Kidney (tissue), 14 donors: Measurements from ENCODE around the gene C8B. TPM values are rescaled to one million over a fixed set of nuclear protein-coding genes. Genes with fewer than 3 reads are reported as not detected.

Experiments used
- DNase-seq, 5 donors: peaks; one replicate each; pipeline ENCODE4 v3.0.0-alpha.2; 2013 to 2020
- FAIRE-seq: peaks from 2 replicates; lab custom pipeline; 2012; peaks lifted over from hg19 to GRCh38; lab: Jason Lieb, UNC
- H3K27ac ChIP-seq, 2 donors: one replicate each; pipeline ENCODE4 v1.7.0; 2013; ENCODE audit warnings: low read depth in 2 of 2, low read length in 2 of 2, inconsistent platforms in 1 of 2
- H3K27me3 ChIP-seq: one replicate; pipeline ENCODE4 v1.7.1; 2013; ENCODE audit warnings: low read length, inconsistent platforms; ENCODE audit not compliant: control insufficient read depth, insufficient read depth
- H3K36me3 ChIP-seq, 3 donors: one replicate each; pipeline versions ENCODE4 v1.7.0 to v1.7.1; 2013; ENCODE audit warnings: low read length in 3 of 3, control low read depth in 1 of 3, inconsistent platforms in 1 of 3; ENCODE audit not compliant: insufficient read depth in 3 of 3, control insufficient read depth in 2 of 3
- H3K4me1 ChIP-seq, 3 donors: one replicate each; pipeline versions ENCODE4 v1.7.0 to v1.7.1; 2013; ENCODE audit warnings: low read length in 3 of 3, inconsistent platforms in 1 of 3, low read depth in 1 of 3; ENCODE audit not compliant: control insufficient read depth in 2 of 3, insufficient read depth in 2 of 3
- H3K4me3 ChIP-seq, 3 donors: one replicate each; pipeline versions ENCODE4 v1.7.0 to v1.8.1; 2013; ENCODE audit warnings: low read length in 3 of 3, control low read depth in 1 of 3, inconsistent platforms in 1 of 3
- H3K9ac ChIP-seq, 3 donors: one replicate each; pipeline versions ENCODE4 v1.7.0 to v1.7.1; 2013; ENCODE audit warnings: low read length in 3 of 3, control low read depth in 1 of 3, inconsistent platforms in 1 of 3
- H3K9me3 ChIP-seq, 3 donors: one replicate each; pipeline versions ENCODE4 v1.7.0 to v1.7.1; 2013; ENCODE audit warnings: low read length in 3 of 3, control low read depth in 1 of 3, inconsistent platforms in 1 of 3; ENCODE audit not compliant: control insufficient read depth in 2 of 3, insufficient read depth in 1 of 3
- CTCF ChIP-seq: IDR thresholded peaks from 3 replicates; pipeline ENCODE4 v1.5.1; 2012; ENCODE audit warnings: mild to moderate bottlenecking, moderate library complexity, borderline replicate concordance; ENCODE audit not compliant: insufficient read depth; ENCODE audit errors: extremely low read depth
- intact Hi-C: fragments of 100-400 bp; cut with DNase I; formaldehyde crosslinking; loops from one replicate; pipeline ENCODE4 v1.11.1; 2022
- polyA plus RNA-seq: library from polyadenylated mRNA; stranded (reverse); fragments of 350-450 nt; fragmentation: Illumina TruSeq; extraction: RNeasy Lipid Tissue Mini Kit (QIAGEN cat#74804); gene quantifications from one replicate; pipeline ENCODE4 v1.2.3, GENCODE V29; 2014; ENCODE audit warnings: low read depth, low replicate concordance; ENCODE audit not compliant: insufficient read depth
- total RNA-seq: library from RNA; stranded (reverse); fragmentation: NEBNext Ultra II Directional; extraction: Animal tissue kit (Norgen Biotek cat#: 25700); gene quantifications from one replicate; pipeline ENCODE4 v1.2.1, GENCODE V29; 2021
- donor health status: control.
- donor health status: control.
- donor health status: control.
- donor health status: control.
- donor health status: control.
- donor health status: DM: yes; HTN: yes; CAD: no.
- donor health status: Normal renal cell carcinoma (clear cell type).

C8B gene
- total and polyA plus RNA-seq, 2 donors from 2014 or later, result not detected

- no peaks in the 10 kb centered on the region for H3K9me3 ChIP-seq
- no peak for DNase-seq
- no peak for TF ChIP-seq CTCF
- H3K4me3 ChIP-seq, result no peak overlapping the region
- H3K9ac ChIP-seq, result no peak overlapping the region
- intact Hi-C loops, result no loop called here
- no peak for FAIRE-seq
- H3K27ac ChIP-seq, result no peak overlapping the region
- no peaks in the 10 kb centered on the region for H3K27me3 ChIP-seq
- H3K4me1 ChIP-seq, result peaks cover 0 to 6% (median 0%) of the 10 kb centered on the region in 3 donors
- H3K36me3 ChIP-seq, result no peaks in the 10 kb centered on the region
These were observed 834 bp upstream of the C8B start for GRCh38 chr1:56966698-56966999.

- Histone ChIP-seq H3K9me3 (no peaks in the 10 kb centered on the region), H3K4me3 (no peak overlapping the region), H3K27ac (no peak overlapping the region), H3K36me3 (no peaks in the 10 kb centered on the region), H3K4me1 (peaks cover 0 to 6% (median 0%) of the 10 kb centered on the region in 3 donors), H3K9ac (no peak overlapping the region), H3K27me3 (no peaks in the 10 kb centered on the region)
- DNase-seq (no peak), FAIRE-seq (no peak)
- intact Hi-C loops, result no loop called here
- TF ChIP-seq CTCF, result no peak
These were observed 624 bp downstream of the C8B start for GRCh38 chr1:56965191-56965590.

- Histone ChIP-seq H3K4me3 (no peak overlapping the region), H3K9ac (no peak overlapping the region), H3K4me1 (peaks cover 0 to 6% (median 0%) of the 10 kb centered on the region in 3 donors), H3K36me3 (no peaks in the 10 kb centered on the region), H3K27ac (no peak overlapping the region), H3K9me3 (no peaks in the 10 kb centered on the region), H3K27me3 (no peaks in the 10 kb centered on the region)
- TF ChIP-seq CTCF, result no peak
- DNase-seq, result no peak
- FAIRE-seq, result no peak
- intact Hi-C loops, result no loop called here
These were observed 1.3 kb downstream of the C8B start for GRCh38 chr1:56964349-56965017.

- no peaks in the 10 kb centered on the region for H3K27me3 ChIP-seq
- FAIRE-seq (no peak), DNase-seq (no peak)
- H3K4me1 ChIP-seq, result peaks cover 0 to 6% (median 0%) of the 10 kb centered on the region in 3 donors
- H3K27ac ChIP-seq, result no peak overlapping the region
- no peak overlapping the region for H3K4me3 ChIP-seq
- TF ChIP-seq CTCF, result no peak
- intact Hi-C loops, result no loop called here
- H3K9ac ChIP-seq, result no peak overlapping the region
- no peaks in the 10 kb centered on the region for H3K9me3 ChIP-seq
- no peaks in the 10 kb centered on the region for H3K36me3 ChIP-seq
These were observed 2.1 kb downstream of the C8B start for GRCh38 chr1:56963667-56964066.
